NK-92 (cell line): ENCODE measurements around the gene OR2T2.
"Not testable (repeated sequence)": the region's sequence is repeated elsewhere in the genome, so short reads cannot be mapped to it uniquely, and the experiment has no call there.

ENCODE experiments used
- DNase-seq: peaks from one replicate; lab custom pipeline; 2025; ENCODE audit not compliant: unreplicated experiment; lab: John Stamatoyannopoulos, UW

OR2T2 gene

GRCh38 chr1:248445399-248445798, at the start of gene OR2T2:
OR2T2 (plus strand) TSS chr1:248445637; CDS start chr1:248452798, 7,161 bp downstream.
- DNase-seq = not testable (repeated sequence)

DNA sequence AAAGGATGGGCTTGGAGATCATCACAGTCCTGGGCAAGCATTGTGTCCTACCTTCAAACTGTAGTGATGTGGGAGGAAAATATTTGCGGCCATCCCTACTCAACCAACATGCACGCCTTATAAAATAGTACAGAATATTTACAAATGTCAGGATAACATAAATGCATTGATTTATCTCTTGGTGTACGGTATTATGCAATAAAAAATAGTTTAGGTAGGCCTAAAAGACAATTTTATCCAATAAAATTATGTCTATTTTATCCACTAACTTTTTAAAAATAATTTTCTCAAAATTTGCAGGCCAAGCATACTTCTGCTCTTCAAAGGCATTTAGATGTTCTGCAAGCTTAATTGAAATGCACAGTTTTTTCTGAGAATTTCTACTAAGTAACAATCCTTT, 42.7 kb upstream of the OR2T2 start, which contains the start of gene OR2T1:
OR2T1 (plus strand) TSS at position 301 of the 400 bp plus-strand sequence. CDS start 3,100 bp downstream, outside the sequence.
- no peak for DNase-seq

GRCh38 chr1:248404024-248404423, 41.4 kb upstream of the OR2T2 start:
- DNase-seq = no peak

DNA sequence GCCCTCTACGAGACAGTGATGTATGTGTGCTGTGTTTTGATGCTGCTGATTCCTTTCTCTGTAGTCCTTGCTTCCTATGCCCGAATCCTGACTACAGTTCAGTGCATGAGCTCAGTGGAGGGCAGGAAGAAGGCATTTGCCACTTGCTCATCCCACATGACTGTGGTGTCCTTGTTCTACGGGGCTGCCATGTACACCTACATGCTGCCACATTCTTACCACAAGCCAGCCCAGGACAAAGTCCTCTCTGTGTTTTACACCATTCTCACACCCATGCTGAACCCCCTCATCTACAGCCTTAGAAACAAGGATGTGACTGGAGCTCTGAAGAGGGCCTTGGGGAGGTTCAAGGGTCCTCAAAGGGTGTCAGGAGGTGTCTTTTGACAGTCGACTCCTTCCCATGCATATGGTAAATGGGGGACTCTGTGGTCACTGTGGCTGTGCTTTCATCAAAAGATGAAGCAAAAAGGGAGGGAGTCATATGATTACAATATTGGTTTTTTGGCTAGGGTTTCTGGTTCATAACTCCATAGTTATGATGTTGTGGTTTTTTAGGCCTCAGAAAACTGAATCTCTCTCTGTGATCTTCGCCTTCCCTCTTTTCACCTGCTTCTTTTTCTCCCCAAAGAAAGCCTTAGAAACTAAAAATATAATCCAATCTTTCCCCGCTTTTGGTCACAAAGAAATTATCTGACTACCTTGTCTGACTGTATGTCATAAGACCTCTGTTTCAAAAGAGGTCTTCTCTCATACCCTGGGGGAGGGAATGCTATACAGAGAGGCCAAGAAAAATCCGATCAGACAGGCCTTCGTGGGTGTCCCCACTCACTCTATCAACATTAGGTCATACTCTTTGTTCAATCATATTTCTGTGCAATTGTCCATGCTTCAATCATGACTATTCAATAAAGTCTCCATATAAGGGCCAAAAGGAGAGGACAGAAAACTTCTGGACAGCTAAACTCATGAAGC, 38.4 kb upstream of the OR2T2 start:
- no peak for DNase-seq

DNA sequence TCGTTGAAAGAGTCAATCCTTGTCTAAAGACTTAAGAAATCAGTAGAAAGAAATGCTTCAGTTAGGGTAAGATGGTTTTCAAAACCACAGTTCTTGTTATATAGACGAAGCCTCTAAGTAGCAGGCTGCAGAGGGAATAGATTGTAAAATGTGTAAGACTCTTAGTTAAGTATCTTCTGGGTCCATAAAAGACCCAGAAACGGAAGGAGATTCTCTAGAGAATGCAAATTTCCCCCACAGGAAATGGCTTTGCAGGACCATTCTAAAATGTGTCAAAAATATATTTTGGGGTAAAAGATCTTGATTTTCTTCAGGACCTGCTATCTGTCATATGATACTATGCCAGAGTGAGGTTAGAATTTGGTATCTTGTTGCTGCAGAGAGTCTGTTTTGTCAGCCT, 29.2 kb upstream of the OR2T2 start:
- no peak for DNase-seq

GRCh38 chr1:248417854-248418253, 27.6 kb upstream of the OR2T2 start:
- DNase-seq = no peak

DNA sequence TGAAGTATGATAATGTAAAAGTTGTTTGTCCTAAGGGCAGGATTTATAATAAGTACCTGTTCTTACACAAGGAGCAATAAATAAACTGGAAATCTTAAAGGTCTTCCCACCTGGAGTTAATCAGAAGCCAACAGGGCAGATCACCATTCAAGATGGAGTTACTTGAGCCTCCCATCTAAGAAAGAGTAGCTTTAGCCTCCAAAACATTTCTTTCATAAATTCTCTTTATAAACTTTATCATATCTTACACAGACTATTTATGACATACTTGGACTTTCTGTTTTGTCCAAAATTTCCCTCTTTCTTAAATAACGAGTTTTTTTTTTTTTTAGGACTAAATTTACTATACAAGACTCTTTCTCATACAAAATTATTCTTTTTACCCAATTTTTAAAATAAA, 24.1 kb upstream of the OR2T2 start:
- DNase-seq = no peak

DNA sequence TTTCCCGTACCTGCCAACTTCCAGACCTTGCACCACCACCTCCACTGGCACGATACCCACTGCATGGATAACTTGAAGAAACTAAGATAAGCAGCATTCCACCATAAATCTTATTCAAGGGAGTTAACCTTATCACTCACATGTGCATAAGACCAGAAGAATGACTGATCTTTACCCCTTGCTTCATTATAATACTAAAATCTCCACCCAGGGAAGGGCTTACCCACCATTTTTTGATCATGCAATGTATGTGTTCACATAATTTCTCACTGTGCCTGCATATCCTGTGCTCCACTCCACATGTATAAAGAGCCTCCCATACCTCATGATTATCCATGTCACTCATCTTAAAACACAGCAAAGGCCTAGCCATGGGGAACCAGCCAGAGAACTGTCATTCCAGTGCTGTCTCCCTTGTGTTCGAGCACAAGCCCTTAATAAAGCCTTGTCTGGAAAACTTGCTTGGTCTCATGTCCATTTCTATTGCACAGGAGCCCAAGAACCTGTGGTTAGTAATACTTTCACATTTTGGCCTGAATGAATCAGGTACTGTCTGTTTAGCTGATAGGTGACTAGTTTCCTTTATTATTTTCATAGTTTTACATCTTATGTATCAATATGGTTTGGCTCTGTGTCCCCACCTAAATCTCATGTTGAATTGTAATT, 17.8 kb upstream of the OR2T2 start:
- not testable (repeated sequence) for DNase-seq

GRCh38 chr1:248428192-248428533, 17.3 kb upstream of the OR2T2 start:
- not testable (repeated sequence) for DNase-seq

GRCh38 chr1:248431683-248432082, 13.8 kb upstream of the OR2T2 start:
- not testable (repeated sequence) for DNase-seq

- not testable (repeated sequence) for DNase-seq
These were observed 13.2 kb upstream of the OR2T2 start for GRCh38 chr1:248432201-248432600.

DNA sequence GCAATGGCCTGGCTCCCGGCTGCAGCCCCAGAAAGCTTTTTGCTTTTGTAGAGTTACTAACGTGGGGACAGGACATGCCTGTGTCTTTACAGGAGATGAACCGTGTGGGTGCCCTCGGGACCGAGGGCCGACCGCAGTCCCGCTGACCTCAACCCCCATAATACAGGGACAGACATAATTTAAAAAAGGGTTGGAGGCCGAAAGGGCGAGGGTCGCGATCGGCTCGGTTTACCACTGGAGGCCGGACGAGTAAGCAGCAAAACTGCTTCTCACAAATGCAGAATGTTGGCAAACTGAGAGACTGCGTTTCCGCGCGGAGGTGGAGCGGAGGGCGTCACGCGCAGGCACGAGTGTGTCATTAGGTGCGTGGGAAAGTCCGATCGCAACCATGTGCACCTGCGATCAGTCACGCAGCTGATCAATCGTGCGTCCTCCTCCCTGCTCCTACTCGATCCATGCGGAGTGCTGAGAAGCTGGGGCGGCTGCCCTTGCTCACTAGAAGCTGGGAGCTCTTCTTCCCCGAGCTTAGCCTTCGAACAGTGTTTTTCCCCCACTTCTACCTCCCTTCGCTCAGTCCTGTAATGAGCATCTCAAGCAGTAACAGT, 11.5 kb upstream of the OR2T2 start:
- DNase-seq = not testable (repeated sequence)

GRCh38 chr1:248434913-248435312, 10.5 kb upstream of the OR2T2 start:
- not testable (repeated sequence) for DNase-seq

GRCh38 chr1:248436303-248436702, 9.1 kb upstream of the OR2T2 start:
- not testable (repeated sequence) for DNase-seq

DNA sequence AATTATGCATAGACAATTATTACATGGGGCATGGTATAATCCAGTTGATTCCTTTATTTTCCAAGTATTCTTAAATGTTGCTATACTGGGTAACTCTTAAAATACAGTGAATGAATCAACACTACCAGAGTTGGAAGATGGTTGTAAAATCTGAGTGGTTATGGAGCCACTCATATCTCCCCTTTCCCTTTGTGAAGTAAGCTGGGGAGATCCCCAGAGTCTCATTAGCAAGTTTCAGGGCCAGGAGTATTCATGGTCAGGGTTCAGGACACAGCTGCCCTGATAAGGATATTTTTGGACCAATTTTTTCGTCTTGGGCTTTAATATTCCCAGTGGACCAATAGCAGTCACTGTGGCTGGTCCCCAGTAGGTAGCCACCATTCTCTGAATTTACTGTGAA, 6.8 kb upstream of the OR2T2 start:
- DNase-seq = not testable (repeated sequence)

GRCh38 chr1:248439283-248439682, 6.2 kb upstream of the OR2T2 start:
- DNase-seq = not testable (repeated sequence)

DNA sequence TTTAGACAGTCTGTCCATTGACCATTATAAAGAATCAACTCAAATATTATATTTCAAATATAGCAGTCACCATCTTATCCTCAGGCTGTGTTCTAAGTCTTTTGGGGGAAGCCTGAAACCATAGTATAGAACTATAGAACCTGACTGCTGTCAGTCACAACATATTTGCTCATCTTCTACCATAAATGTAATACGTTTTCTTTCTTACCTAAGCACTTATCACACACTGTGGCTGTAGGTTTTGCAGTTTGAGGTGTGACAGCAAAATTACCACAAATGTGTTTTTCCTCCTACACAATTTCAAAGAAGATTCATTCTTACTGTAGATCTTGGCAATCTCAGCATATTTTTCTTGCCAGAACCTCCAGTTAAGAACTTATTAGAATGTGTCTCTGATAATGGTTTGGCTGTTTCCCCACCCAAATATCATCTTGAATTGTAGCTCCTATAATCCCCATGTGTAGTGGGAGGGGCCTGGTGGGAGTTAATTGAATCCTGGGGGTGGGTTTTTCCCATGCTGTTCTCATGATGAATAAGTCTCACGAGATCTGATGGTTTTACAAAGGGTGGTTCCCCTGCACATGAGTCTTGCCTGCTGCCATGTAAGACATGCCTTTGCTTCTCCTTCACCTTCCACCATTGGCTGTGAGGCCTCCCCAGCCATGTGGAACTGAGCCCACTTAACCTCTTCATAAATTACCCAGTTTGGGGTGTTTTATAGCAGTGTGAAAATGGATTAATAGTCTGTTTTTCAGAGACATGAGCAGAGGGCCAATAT, 2.7 kb upstream of the OR2T2 start:
- not testable (repeated sequence) for DNase-seq

GRCh38 chr1:248444603-248445002, 834 bp upstream of the OR2T2 start:
- not testable (repeated sequence) for DNase-seq

DNA sequence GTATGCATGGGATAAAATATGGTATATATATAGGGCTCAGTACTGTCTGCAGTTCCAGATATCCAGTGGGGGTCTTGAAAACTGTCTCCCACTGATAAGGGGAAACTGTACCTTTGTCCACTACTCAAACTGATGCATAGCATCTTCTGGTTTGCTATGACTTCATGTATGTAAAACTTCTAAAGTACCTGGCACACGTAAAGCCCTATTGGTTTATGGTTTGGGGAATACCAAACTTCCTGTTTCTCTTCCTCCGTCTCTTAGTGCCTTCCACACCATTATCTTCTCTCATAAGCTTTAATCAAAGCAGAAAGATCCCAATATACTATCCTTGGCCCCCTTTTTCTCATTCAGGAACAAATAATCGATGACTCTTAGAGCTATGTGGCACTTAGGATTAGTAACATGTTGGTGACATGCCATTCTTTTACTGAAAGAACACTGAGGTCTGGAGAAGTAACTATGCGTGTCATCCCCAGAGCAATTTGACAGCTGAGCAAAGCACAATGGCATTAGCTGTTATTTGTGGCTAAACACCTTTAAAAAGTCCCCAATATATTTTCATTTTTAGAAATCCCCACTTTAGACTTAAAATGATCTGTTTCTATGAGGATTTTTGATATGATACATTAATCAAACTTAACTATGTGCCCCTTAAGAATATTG, 3.1 kb downstream of the OR2T2 start:
- DNase-seq = not testable (repeated sequence)

DNA sequence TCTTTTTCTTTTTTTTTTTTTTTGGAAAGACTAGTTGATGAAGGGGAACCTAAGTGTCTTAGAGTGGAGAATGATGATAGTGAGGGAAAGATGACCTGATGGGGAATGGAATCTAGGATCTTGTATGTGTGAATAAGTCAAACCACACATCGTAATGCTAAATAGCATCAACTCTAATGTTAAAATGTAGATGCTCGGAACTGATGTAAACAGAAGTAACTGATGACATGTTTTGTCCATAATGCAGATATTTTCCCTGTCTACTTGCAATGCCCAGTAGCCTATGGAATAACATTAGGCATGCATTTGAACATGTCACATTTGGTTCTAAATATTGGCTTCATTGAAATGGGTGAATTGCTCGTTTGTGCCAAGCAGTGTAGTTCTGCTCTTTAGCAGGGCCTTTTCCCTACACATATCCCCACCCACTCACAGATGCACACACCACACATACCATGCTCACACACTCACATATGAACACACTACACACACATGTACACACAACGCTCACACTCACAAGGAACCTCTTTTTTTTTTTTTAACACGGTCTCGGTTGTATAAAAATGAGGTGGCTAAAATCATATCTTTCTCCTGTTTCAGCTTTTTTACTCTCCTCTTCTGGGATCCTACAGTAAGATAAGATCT, 4.5 kb downstream of the OR2T2 start:
- DNase-seq = not testable (repeated sequence)
